ENCODE results near the gene ANKFN1.

The ANKFN1 gene

GRCh38 chr17:56449176-56449575, 295.9 kb downstream of the ANKFN1 start:
- DNase-seq = no peak

GRCh38 chr17:56451629-56452028, 298.4 kb downstream of the ANKFN1 start:
- DNase-seq = no peak

GRCh38 chr17:56452461-56452860, 299.2 kb downstream of the ANKFN1 start:
- DNase-seq = no peak

GRCh38 chr17:56457501-56457900, 304.2 kb downstream of the ANKFN1 start:
- DNase-seq = no peak

DNA sequence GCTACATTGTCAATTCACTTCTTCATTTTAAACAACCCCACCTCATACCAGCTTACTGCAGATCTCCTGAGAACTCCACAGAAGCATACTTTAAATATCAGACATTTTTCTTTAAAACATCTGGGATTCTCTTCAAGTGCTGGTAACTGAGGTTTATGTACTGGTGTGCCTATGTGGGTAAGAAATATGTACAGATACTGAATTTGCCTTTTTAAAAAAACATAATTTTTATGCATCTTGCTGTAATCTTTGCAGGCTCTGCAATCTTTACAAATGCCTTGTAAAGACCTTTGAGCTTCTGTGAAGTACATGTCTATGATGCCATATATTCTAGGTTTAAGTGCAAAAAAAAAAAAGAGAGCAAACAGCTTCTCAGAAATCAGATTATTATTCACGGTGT, 312.6 kb downstream of the ANKFN1 start:
- DNase-seq = no peak

- DNase-seq = no peak
Observed at GRCh38 chr17:56468840-56469239, 315.6 kb downstream of the ANKFN1 start.

- DNase-seq = no peak
Observed at GRCh38 chr17:56471696-56472095, 318.4 kb downstream of the ANKFN1 start.

DNA sequence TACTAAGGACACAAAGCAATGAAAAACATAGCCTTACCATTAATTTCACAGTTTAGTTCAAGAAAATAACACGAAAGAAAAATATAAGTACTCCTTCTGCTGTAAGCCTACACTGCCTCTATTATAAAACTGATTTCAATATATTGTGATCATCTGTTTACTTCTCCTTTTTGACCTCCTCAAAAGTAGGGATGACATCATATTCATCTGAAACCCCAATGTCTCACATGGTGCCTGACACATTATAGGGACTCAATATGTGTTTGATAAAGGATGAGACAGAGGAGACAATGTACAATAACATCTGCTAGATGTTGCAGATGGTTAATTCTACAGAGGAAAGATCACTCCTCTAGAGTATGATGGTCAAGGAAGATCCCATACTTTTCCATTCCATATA, 321.8 kb downstream of the ANKFN1 start:
- DNase-seq = no peak

GRCh38 chr17:56478836-56479447, 325.7 kb downstream of the ANKFN1 start:
- DNase-seq = peak; percentile 19

- no peak for DNase-seq
Observed at GRCh38 chr17:56480501-56480900, 327.2 kb downstream of the ANKFN1 start.

DNA sequence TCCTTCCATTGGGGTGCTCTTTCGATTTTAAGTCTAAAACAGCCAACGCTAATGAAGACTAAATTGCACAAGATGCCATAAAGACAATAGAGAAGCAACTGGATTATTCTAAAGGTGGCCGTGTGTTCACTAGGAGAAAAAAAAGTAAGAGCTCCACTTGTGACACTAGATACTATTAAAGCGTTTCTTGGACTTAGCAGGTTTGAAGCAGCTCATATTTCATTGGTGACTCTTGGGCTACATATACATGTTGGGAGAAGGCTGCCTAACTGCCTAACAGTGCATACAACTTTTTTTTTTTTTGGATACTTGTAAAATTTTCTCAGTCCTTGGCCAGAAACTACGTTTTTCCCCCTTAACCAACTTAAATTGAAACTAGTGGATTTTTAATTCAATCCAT, 328.4 kb downstream of the ANKFN1 start:
- DNase-seq = no peak

- DNase-seq = no peak
Observed at GRCh38 chr17:56482229-56482628, 329.0 kb downstream of the ANKFN1 start.

- DNase-seq = no peak
Observed at GRCh38 chr17:56486732-56487131, 333.5 kb downstream of the ANKFN1 start.

GRCh38 chr17:56488800-56489199, 335.5 kb downstream of the ANKFN1 start:
- no peak for DNase-seq

- DNase-seq = no peak
Observed at GRCh38 chr17:56489980-56490379, 336.7 kb downstream of the ANKFN1 start.

DNA sequence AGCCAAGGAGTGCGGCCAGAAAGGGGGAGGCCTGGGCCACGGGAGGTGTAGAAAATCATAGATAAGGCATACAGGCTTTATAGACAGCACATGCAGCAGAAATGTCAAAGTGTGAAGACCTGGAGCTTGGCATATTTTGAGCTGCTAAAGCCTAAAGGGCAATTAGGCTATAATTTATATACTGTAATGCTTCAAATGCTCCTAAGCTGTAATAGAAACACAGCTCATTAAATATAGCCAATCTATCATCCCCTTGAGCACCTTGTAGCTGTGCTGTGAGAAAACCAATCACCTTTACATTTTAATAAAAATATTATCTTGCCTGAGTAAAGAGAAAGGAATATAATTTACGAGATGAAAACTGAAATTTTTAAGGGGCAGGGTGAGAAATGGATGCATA, 342.3 kb downstream of the ANKFN1 start:
- no peak for DNase-seq

GRCh38 chr17:56497132-56497531, 343.9 kb downstream of the ANKFN1 start:
- DNase-seq = no peak

DNA sequence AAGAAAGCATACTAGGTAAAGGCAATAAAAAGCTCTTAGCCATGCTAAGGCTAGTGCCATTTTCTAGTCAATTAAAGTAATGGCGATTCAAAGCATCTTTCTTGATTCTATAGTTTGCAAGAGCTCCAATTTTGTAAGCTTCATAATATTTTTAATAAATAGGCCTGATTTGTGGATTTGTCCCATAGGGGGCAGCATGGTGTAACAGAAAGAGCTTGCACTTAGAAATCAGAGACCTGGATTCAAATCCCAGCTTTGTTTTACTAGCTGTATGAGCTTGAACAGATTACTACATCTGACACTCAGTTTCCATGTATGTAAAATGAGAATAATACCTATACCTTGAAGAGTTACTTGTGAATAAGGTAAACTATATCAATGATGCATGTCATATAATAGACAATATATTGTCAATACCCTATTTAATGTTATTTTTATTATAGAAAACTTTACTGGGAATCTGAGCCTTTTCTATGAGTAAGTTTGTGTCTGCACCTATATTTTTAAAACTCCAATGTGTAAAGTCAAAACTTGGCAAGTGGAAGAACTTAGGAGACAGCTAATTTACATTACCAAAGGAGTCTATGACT, 346.6 kb downstream of the ANKFN1 start:
- DNase-seq = peak; percentile 9

DNA sequence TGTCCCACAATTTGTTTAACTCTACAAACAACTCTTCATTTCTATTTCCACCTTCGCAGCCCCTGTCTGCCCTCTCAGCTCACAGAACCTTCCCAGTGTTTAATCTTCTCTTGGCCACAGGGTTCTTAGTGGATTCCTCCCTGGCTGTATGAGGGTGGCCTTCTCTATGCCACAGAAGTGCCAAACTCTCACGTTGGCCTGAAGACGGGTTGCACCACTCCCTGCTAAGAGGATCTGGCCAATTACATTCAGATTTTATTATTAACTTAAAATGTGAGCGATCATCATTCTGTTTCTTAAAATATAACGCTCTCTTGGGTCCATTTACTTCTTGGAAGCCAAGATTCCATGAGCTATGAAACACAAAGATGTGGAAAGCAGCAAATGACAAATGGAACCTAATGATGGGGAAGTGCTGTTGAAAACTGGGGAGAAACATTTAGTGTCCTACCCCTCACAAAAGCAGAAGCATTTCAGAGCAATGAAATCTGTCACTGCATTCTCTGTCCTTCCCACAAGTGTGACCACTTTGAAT, 348.9 kb downstream of the ANKFN1 start:
- no peak for DNase-seq

- DNase-seq = peak; percentile 11
Observed at GRCh38 chr17:56505154-56505756, 352.0 kb downstream of the ANKFN1 start.

GRCh38 chr17:56506349-56506748, 353.1 kb downstream of the ANKFN1 start:
- no peak for DNase-seq

- no peak for DNase-seq
Observed at GRCh38 chr17:56510554-56511342, 357.5 kb downstream of the ANKFN1 start.

GRCh38 chr17:56514264-56514663, 361.0 kb downstream of the ANKFN1 start:
- no peak for DNase-seq

DNA sequence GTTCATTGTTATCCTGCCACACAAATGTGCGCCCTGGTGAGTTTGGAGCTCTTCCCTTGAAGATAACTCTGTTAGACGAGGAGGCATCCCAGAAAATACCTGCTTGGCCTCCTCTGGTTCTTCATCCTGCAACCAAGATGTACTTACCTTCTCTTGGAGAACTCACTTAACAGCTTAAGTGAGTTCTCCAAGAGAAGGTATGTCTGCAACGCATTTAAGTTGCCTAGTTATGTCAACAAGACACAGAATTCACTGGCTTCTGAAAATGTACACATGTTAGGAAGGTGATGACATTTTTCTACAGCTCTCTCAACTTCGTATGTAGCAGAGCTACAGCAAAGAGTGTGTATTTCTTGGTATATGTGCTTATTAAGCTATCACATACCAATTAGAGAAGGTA, 361.6 kb downstream of the ANKFN1 start:
- no peak for DNase-seq
